GM18498 (cell line): ENCODE results near the gene CDK8.

ENCODE experiments used
- ATAC-seq: cut with Tn5 transposase; IDR thresholded peaks from one replicate; pipeline ENCODE4 v1.9.1; 2021; ENCODE audit warnings: mild to moderate bottlenecking, moderate library complexity; ENCODE audit not compliant: unreplicated experiment

CDK8 gene

GRCh38 chr13:26378116-26378515 is 124.2 kb downstream of the CDK8 start:
- ATAC-seq = no peak

GRCh38 chr13:26379831-26380230 is 125.9 kb downstream of the CDK8 start:
- ATAC-seq = no peak

DNA sequence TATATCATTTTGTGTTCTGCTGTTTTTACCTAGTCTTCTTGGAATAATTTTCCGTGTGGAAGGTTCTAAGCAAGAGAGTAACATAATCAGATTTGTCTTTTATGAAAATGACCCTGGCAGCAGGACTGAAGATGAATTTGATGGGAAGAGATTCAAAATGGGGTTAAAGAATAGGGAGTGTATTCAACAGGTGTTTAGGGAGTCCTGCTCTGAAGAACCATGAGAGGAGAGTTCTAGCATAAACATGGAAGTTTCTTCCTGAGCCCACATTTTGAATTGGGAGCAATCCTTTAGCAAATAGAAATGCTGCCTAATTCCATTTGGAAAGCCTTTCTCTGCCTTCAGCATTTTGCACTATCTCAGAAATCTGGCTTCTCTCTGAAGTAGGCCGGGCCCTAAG is 127.0 kb downstream of the CDK8 start:
- no peak for ATAC-seq

DNA sequence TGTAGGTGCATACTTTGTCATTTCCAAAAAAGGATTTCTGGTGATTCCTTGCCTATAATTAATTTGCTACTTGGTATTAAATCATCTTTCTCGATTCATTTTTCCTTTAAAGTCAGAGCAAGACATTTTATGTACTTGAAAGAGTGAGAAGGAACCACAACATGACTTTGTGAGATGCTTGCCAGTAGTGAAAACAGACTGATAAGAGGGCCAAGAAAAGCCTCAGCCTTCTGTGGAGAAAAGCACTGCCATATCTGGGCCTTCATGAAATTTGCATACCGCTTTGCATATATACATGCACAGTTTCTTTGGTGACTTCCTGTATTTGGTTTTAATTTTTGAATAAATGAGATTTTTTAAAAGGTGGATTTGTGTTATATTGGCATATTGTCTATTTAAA is 128.4 kb downstream of the CDK8 start:
- no peak for ATAC-seq

- no peak for ATAC-seq
These were observed 128.9 kb downstream of the CDK8 start for GRCh38 chr13:26382835-26383234.

GRCh38 chr13:26384587-26384986 is 130.7 kb downstream of the CDK8 start:
- ATAC-seq = no peak

DNA sequence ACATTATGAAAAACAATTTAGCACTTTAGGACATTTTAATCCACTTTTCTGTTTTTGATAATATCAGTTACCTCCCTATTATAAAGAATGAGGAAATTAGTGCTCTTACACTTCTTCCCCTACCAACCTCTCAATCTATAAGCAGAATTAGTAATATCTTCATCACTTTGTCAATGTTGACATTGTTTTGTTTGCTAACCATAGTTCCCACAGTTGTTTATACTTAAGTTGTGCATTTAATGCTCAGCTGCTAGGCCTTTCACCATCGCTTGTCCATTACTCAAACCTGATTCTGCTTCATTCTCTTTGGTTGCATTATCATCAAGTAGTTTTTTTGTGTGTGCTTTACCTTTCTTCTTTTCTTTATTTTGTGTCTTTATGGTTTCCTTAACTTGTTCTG is 132.1 kb downstream of the CDK8 start:
- no peak for ATAC-seq

GRCh38 chr13:26390203-26390602 is 136.3 kb downstream of the CDK8 start:
- no peak for ATAC-seq

DNA sequence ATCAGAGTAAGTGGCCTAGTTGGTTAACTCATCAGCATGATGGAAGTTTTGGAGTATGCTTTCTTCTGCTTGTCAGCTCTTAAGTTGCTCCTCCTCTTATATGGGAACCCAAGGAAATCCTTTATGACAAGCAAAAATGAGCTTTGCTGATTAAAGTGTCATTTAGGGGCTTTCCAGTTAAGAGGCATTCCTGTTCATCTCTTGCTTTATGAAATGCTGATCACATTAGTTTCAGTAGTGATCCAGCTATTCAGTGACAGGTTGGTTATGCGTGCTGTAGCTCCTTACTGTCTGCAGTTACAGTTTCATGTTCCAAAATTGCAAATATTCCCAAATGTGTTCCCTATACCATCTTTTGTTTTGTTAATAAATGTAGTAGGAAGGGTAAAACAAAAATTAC is 146.6 kb downstream of the CDK8 start:
- no peak for ATAC-seq

- ATAC-seq = no peak
These were observed 147.1 kb downstream of the CDK8 start for GRCh38 chr13:26401069-26401468.

GRCh38 chr13:26401578-26402021 is 147.7 kb downstream of the CDK8 start:
- ATAC-seq = no peak

DNA sequence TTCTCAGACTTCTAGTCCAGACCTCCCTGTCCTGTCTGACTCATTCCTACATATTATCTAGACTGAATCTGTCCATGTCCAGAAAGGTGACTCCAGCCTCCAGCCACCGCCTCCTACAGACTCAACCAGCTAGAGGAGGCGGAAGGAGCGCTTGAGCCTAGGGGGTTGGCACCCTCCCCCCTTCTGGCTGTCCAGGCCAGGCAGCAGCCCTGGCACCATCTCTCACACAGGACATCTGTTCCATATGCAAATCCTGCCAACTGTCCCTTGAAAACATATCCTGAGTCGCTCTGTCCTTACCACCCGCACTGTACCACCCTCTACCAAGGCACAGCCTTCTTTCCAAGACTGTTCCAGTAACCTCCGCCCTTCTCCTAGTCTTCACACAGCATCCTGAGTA is 152.9 kb downstream of the CDK8 start:
- no peak for ATAC-seq

DNA sequence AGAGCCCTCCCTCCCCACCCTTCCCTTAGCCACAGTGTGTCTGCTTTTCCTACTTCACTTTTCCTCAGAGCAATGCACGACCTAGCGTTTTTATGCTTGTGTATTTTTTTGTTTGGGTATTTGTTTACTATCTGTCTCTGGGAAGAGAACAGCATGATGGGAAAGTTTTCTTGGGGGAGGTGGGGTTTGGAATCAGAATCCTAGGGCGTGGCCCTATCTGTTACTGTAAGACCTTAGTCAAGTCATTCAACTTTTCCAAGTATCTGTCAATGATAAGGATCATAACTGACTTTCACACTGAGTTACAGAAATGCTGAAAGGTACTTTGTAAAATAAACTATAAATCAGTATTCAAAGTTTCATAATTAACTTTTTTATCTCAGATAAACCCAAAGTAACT is 157.3 kb downstream of the CDK8 start:
- ATAC-seq = no peak

DNA sequence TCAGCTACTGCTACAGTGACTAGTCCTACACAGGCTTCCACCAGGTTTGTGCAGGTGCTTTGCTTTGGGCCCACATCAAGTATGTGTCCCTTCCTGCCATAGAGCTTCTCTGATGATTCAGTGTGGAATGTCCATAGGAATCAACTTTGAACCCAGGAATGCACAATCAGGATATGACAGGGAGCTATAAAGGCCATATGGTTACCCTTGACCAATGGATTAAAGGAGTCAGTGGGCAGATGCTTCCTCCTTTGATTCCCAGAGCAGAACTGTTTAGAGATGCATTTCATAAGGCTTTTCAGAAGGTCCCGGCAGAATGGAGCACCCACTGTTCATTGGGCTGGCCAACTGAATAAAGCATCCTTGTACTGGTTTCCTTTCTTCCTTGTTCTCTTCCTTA is 158.3 kb downstream of the CDK8 start:
- ATAC-seq = no peak

GRCh38 chr13:26412936-26413716 is 159.2 kb downstream of the CDK8 start:
- no peak for ATAC-seq

- no peak for ATAC-seq
These were observed 166.5 kb downstream of the CDK8 start for GRCh38 chr13:26420282-26420960.

GRCh38 chr13:26422036-26422435 is 168.1 kb downstream of the CDK8 start:
- no peak for ATAC-seq

GRCh38 chr13:26423629-26424028 is 169.7 kb downstream of the CDK8 start:
- ATAC-seq = no peak

- no peak for ATAC-seq
These were observed 170.3 kb downstream of the CDK8 start for GRCh38 chr13:26424181-26424580.

DNA sequence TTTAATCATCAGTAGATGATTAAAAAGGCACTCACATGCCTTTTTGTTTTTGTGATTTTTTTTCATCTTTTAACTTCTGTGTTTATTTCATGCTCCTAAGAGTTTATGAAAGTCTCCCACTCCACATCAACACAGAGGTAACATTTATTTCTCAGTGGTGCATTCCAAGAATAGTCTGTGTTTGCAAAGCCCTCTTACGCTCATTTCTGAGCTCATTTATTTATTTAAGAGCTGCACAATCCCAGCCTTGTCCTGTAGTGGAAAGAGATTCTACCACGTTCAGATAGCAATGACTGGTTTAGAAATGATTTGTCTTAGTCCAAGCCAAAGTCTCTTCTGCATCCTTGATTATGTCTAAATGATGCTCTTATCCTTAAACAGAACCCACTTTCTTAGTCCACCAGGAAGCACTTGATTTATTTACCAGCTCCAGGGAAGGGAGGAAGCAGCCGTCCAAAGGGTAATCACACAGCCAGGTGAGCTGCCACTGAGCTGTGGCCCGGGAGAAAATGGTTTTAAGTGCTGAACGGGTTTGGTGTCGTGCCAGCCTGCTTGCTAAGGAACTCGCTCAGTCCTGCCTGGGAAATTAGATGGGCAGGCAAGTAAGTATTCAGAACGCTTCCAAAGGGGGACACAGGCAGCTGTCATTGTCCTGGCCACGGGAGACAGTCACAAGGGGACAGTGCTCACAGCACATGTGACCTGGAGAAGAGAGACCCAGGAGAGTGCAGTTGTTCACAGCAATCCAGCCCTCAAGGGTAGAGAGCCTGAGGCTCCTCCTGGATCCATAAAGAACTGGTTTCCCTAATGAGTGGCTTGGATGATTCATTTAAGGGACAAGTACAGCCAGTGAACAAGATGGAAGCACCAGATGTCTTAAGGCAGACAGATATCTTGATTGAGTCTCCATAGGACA is 171.8 kb downstream of the CDK8 start:
- ATAC-seq = no peak

GRCh38 chr13:26433776-26434175 is 179.8 kb downstream of the CDK8 start:
- no peak for ATAC-seq
